Body of pancreas (tissue), 4 donors: ENCODE measurements around the gene RP9.

Experiments
- CTCF ChIP-seq, 7 experiments: fragments of 450-650 bp in 4 of 7; fragments of 200-600 bp in 3 of 7; sonication (generic) in 3 of 7; IDR thresholded peaks; one replicate each; pipeline ENCODE4 v1.5.1; 2016 to 2019; ENCODE audit warnings: antibody characterized with exemption in 7 of 7
- POLR2A ChIP-seq, 3 donors: fragments of 450-650 bp; IDR thresholded peaks; one replicate each; pipeline ENCODE4 v1.6.1; 2016; ENCODE audit warnings: antibody characterized with exemption in 3 of 3, mild to moderate bottlenecking in 2 of 3

GRCh38 chr7:33065981-33066380 lies 43.2 kb downstream of the RP9 start:
- TF ChIP-seq CTCF (IDR thresholded peaks at IDR 0.05), result no peak
- TF ChIP-seq POLR2A (IDR thresholded peaks at IDR 0.05), result no peak
